ENCODE data around the gene AFF1. TPM values are rescaled to one million over a fixed set of nuclear protein-coding genes. Genes with fewer than 3 reads are reported as not detected.

AFF1 gene
- polyA plus RNA-seq, 1 donor (not counting 4 experiments of a cell fraction or from before 2014, with no cell fraction given) = 14.4 TPM

DNA sequence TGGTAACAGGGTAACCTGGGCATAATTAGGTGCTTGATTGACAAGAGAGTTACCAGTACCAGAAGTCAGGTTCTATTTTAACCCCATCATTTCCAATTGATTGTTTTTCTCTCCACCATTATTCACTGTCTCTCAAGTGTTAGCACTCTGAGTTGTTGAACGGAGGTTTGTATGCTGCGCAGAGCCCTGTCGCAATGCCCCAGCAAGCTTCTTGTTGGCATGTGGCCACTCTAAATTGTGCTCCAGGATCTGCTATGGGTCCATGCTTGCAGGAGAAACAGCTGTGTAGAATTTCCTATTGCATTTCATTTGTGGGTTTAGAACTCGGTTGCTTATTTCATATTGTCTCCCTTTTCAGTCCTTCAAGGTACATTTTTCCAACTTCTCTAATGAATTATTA, 187.4 kb downstream of the AFF1 start:
- peaks cover 6% of the 10 kb centered on the region for H3K79me2 ChIP-seq (ENCODE audit: control insufficient read depth, insufficient read depth, low read length)
- TF ChIP-seq, protein P1, sequence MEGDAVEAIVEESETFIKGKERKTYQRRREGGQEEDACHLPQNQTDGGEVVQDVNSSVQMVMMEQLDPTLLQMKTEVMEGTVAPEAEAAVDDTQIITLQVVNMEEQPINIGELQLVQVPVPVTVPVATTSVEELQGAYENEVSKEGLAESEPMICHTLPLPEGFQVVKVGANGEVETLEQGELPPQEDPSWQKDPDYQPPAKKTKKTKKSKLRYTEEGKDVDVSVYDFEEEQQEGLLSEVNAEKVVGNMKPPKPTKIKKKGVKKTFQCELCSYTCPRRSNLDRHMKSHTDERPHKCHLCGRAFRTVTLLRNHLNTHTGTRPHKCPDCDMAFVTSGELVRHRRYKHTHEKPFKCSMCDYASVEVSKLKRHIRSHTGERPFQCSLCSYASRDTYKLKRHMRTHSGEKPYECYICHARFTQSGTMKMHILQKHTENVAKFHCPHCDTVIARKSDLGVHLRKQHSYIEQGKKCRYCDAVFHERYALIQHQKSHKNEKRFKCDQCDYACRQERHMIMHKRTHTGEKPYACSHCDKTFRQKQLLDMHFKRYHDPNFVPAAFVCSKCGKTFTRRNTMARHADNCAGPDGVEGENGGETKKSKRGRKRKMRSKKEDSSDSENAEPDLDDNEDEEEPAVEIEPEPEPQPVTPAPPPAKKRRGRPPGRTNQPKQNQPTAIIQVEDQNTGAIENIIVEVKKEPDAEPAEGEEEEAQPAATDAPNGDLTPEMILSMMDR (optimal IDR thresholded peaks at IDR 0.05 in 1 of 3, IDR thresholded peaks at IDR 0.05 in 1 of 3, conservative IDR thresholded peaks at IDR 0.05 in 1 of 3; ENCODE audit: extremely low read depth in 1 of 3, insufficient read depth in 2 of 3, low read length in 3 of 3) = no peak
- no peak for TF ChIP-seq EZH2 (IDR thresholded peaks at IDR 0.05; ENCODE audit: low read length)
- peaks cover 43% of the 10 kb centered on the region for H3K4me1 ChIP-seq (ENCODE audit: control insufficient read depth, extremely low read depth, insufficient read depth, low read length)
- H2AFZ ChIP-seq (ENCODE audit: control insufficient read depth, low read length) = peak overlapping the region; percentile 36
- FAIRE-seq (peak; percentile 90), DNase-seq (ENCODE audit: low read depth, low spot score) (no peak)
- H3K36me3 ChIP-seq (ENCODE audit: control insufficient read depth in 2 of 2, extremely low read depth in 1 of 2, insufficient read depth in 2 of 2, low read length in 2 of 2) = peaks cover 6 to 10% of the 10 kb centered on the region in 2 experiments
- peak overlapping the region; percentile 86 for H3K27ac ChIP-seq (ENCODE audit: control insufficient read depth, insufficient read depth, low read length)
- H3K9me3 ChIP-seq (ENCODE audit: control insufficient read depth, low read depth, low read length) = no peaks in the 10 kb centered on the region
- peak overlapping the region; percentile 5 to 77 (median 76) for H3K4me3 ChIP-seq (ENCODE audit: control insufficient read depth in 2 of 3, extremely low read depth in 1 of 3, insufficient read depth in 2 of 3, low read depth in 1 of 3, low read length in 3 of 3)
- peak overlapping the region; percentile 99 for H3K4me2 ChIP-seq (ENCODE audit: control insufficient read depth, extremely low read depth, insufficient read depth, low read depth, low read length)
- peaks cover 3% of the 10 kb centered on the region for H3K9me1 ChIP-seq (ENCODE audit: control insufficient read depth, extremely low read depth, insufficient read depth, low read length)
- peak overlapping the region; percentile 70 for H3K9ac ChIP-seq (ENCODE audit: control insufficient read depth, extremely low read depth, insufficient read depth, low read length)
- no peaks in the 10 kb centered on the region for H4K20me1 ChIP-seq (ENCODE audit: control insufficient read depth, extremely low read depth, insufficient read depth, low read length)
- dilution Hi-C loops (cut with MboI; ENCODE audit: extremely low pct_ligation_motif_present, low sequenced_read_pairs) = no loop called here
- no peaks in the 10 kb centered on the region for H3K27me3 ChIP-seq (ENCODE audit: control insufficient read depth, extremely low read depth, insufficient read depth, low read length)

GRCh38 chr4:87126056-87126455, 191.2 kb downstream of the AFF1 start:
- Histone ChIP-seq H3K4me2 (ENCODE audit: control insufficient read depth, extremely low read depth, insufficient read depth, low read depth, low read length) (no peak overlapping the region), H3K4me1 (ENCODE audit: control insufficient read depth, extremely low read depth, insufficient read depth, low read length) (peaks cover 16% of the 10 kb centered on the region), H3K9me3 (ENCODE audit: control insufficient read depth, low read depth, low read length) (no peaks in the 10 kb centered on the region), H3K9me1 (ENCODE audit: control insufficient read depth, extremely low read depth, insufficient read depth, low read length) (peaks cover 3% of the 10 kb centered on the region), H3K9ac (ENCODE audit: control insufficient read depth, extremely low read depth, insufficient read depth, low read length) (no peak overlapping the region), H3K4me3 (ENCODE audit: control insufficient read depth in 2 of 3, extremely low read depth in 1 of 3, insufficient read depth in 2 of 3, low read depth in 1 of 3, low read length in 3 of 3) (no peak overlapping the region), H3K36me3 (ENCODE audit: control insufficient read depth in 2 of 2, extremely low read depth in 1 of 2, insufficient read depth in 2 of 2, low read length in 2 of 2) (peaks cover 13 to 23% of the 10 kb centered on the region in 2 experiments), H3K79me2 (ENCODE audit: control insufficient read depth, insufficient read depth, low read length) (peaks cover 6% of the 10 kb centered on the region), H3K27ac (ENCODE audit: control insufficient read depth, insufficient read depth, low read length) (no peak overlapping the region), H3K27me3 (ENCODE audit: control insufficient read depth, extremely low read depth, insufficient read depth, low read length) (no peaks in the 10 kb centered on the region), H4K20me1 (ENCODE audit: control insufficient read depth, extremely low read depth, insufficient read depth, low read length) (no peaks in the 10 kb centered on the region), H2AFZ (ENCODE audit: control insufficient read depth, low read length) (no peak overlapping the region)
- DNase-seq (ENCODE audit: low read depth, low spot score) (no peak), FAIRE-seq (no peak)
- dilution Hi-C loops (cut with MboI; ENCODE audit: extremely low pct_ligation_motif_present, low sequenced_read_pairs) = no loop called here
- TF ChIP-seq, protein P1 (optimal IDR thresholded peaks at IDR 0.05 in 1 of 3, IDR thresholded peaks at IDR 0.05 in 1 of 3, conservative IDR thresholded peaks at IDR 0.05 in 1 of 3; ENCODE audit: extremely low read depth in 1 of 3, insufficient read depth in 2 of 3, low read length in 3 of 3) = no peak
- no peak for TF ChIP-seq EZH2 (IDR thresholded peaks at IDR 0.05; ENCODE audit: low read length)

Data from keratinocyte (primary cell).